HG02571 (cell line): ENCODE results near the gene MICALL2.

Experiments
- ATAC-seq: cut with Tn5 transposase; IDR thresholded peaks from one replicate; pipeline ENCODE4 v1.9.1; 2021; ENCODE audit warnings: mild to moderate bottlenecking, moderate library complexity; ENCODE audit not compliant: unreplicated experiment

The MICALL2 gene

GRCh38 chr7:1458683-1459511 is at the start of gene MICALL2:
Gene MICALL2, minus strand, starts transcription at chr7:1459470. Its CDS starts 144 bp downstream, at chr7:1459326.
- ATAC-seq: peak; percentile 11

DNA sequence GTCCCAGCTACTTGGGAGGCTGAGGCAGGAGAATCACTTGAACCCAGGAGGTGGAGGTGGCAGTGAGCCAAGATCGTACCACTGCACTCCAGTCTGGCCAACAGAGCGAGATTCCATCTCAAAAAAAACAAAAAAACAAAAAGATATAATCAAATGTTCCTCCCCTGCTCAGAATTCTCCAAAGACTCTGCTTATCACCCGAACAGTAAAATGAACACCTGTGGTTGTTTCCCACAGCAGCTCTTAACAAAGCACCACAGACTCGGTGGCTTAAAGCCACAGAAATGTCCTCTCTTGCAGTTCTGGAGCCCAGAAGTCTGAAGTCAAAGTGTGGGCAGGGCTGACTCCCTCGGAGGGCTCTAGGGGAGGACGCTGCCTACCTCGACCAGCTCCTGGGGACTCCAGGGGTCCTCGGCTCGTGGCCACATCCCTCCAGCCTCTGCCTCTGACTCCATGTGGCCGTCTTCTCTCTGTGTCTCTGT is 49.0 kb upstream of the MICALL2 start:
- no peak for ATAC-seq

GRCh38 chr7:1505731-1506550 is 46.7 kb upstream of the MICALL2 start:
- no peak for ATAC-seq

- ATAC-seq: peak; percentile 70
Observed at GRCh38 chr7:1503816-1504775, 44.8 kb upstream of the MICALL2 start, which contains the start of gene INTS1. Gene INTS1, minus strand, starts transcription at chr7:1504389. Its CDS starts 429 bp downstream, at chr7:1503960.

- no peak for ATAC-seq
Observed at GRCh38 chr7:1503390-1503789, 44.1 kb upstream of the MICALL2 start.

- no peak for ATAC-seq
Observed at GRCh38 chr7:1502845-1503244, 43.6 kb upstream of the MICALL2 start.

GRCh38 chr7:1501487-1502270 is 42.4 kb upstream of the MICALL2 start:
- ATAC-seq: no peak

DNA sequence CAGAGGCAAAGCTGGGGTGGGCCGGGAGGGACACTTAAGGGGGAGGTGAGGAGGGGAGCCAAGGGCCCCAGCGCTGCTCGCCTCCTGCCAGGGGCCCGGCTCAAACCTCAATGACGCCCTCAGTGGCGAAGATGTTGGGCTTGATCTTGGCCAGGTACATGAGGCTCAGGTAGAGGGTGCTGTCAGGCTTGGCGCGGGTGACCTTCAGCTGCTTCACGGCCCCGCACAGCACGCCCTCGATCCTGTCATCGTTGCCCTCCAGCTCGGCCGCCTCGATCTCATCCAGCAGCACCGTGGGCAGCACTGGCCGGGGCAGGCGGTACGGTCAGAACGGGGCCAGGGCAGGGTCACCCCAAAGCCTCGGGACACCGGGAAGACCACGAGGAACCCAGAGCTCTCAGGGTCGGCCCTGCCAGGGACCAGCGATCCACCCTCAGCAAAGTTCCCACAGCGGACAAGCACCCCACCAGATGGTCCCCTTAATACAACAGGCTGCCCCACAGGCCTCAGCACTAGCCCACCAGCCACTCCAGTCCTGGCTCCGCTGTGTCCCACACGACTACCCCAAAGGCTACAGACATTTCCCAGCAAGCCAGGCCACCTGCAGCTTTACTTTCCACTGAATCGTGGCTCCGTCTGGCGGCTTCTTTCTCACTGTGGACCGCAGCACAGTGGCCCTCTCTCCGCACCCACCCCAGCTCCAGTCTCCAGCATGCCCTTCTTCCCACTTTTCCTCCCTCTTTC is 41.0 kb upstream of the MICALL2 start:
- ATAC-seq: no peak

GRCh38 chr7:1499367-1500029 is 40.2 kb upstream of the MICALL2 start:
- no peak for ATAC-seq

DNA sequence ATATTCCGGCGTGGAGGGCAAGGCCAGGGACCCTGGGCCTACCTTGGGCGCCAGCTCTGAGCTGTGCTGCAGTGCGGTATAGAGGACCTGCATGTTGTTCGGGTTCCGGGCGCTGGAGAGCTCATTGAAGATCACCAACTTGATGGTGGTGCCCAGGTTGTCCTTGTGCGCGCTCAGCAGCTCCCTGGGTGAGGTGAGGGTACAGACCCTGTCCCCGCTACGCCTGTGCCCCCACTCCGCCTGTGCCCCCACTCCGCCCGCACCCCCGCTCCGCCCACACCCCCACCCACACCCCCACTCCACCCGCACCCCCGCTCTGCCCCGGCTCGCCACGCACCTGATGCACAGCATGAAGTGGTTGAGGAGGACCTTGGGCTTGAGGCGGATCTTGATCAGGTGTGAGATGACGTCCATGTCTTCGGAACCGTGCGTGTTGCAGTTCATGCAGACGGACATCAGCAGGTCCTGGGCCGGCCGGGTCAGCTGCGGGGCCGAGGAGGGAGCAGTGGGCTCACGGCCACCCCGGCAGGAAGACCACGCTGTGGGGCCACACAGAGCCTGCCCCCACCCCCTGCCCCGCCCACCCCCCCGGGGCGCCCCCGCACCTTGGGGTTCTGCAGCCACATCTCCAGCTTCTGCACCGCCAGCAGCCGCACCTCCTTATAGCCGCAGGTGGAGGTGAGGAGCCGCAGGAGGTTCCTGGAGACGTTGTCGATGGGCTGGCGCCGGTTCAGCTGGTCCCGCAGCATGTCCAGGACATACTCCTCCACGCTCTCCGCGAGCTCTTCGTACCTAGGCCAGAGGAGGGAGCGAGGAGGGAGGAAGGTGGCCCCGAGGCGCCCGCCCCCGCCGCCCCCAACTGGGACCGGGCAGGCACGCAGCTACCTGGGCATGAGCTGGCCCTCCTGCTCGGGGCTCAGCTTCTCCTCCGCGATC is 39.4 kb upstream of the MICALL2 start:
- ATAC-seq: no peak

DNA sequence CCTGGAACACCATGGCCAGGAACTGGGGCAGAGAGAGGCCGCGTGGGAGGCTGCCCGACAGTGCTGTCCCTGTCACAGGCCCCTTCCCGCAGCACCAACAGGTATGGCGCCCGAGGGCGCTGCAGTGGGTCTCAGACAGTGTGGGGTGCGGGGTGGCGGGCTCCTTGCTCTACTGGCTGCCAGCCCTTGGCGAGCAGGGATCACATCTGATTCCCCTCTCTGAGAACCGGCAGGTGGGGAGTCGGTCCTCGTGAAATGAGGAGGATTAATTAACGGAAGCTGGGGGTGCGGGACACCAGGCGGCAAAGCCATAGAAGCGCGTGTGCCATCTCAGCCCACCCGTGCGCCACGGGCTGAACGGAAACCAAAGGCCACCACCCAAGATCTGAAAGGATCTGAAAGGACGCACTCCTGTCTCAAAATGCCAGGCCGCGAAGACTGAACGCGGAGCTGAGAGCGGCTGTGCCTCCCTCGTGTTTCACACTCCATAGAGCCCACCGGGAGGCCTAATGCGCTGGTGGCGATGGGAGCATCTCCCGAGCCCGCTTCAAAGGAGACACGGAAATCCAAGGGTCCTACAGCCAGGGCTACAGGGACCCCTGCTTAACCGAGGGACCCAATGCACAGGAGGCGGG is 38.1 kb upstream of the MICALL2 start:
- no peak for ATAC-seq

DNA sequence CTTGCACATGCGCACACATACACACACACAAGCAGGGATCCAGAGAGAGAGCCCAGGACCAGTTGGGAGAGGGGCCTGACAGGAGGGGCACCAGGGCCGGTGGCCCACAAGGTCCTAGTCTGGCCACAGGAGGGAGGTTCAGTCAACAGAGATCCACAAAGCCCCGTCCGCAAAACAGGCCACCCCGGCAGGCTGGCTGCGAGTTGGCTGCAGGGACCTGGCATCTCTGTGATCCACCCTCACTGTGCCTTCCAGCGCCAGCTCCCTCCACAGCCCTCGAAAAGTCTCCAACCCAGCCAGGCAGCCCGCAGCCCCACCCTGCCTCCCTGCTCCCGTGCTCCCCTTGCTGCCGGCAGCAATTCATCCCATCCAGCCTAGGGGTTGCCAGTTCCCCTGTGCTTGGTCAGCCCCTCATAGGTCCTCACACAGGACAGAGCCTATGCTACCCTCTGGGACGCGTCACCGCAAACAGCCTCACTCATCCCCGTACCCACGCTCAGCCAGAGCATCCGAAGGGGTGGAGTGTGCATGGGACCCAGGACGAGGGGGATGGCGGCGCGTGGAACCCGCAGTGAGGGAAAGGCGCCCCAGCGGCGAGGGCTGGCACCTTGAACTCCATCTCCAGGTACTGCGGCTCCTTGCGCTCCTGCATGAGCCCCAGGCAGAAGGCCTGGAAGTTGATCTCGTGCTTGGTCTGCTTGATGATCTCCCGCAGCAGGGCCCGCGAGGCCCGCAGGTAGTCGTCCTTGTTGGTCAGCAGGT is 37.4 kb upstream of the MICALL2 start:
- ATAC-seq: no peak

- ATAC-seq: no peak
Observed at GRCh38 chr7:1495564-1496242, 36.4 kb upstream of the MICALL2 start.

GRCh38 chr7:1494866-1495563 is 35.7 kb upstream of the MICALL2 start:
- no peak for ATAC-seq

GRCh38 chr7:1494447-1494846 is 35.2 kb upstream of the MICALL2 start:
- no peak for ATAC-seq
